ENCODE data around the gene TRAPPC10.

Gene TRAPPC10

GRCh38 chr21:44006017-44006619 lies 6.0 kb upstream of the TRAPPC10 start:
- no peak for DNase-seq

- DNase-seq: no peak
Observed at GRCh38 chr21:44006656-44007055, 5.5 kb upstream of the TRAPPC10 start.

GRCh38 chr21:44010429-44010828 lies 1.7 kb upstream of the TRAPPC10 start:
- DNase-seq: no peak

- no peak for DNase-seq
Observed at GRCh38 chr21:44011123-44011522, 986 bp upstream of the TRAPPC10 start.

- no peak for DNase-seq
Observed at GRCh38 chr21:44012474-44013379, 618 bp downstream of the TRAPPC10 start.

GRCh38 chr21:44013380-44014088 lies 1.4 kb downstream of the TRAPPC10 start:
- DNase-seq: no peak

- no peak for DNase-seq
Observed at GRCh38 chr21:44017601-44018000, 5.5 kb downstream of the TRAPPC10 start.

GRCh38 chr21:44018127-44018526 lies 6.0 kb downstream of the TRAPPC10 start:
- no peak for DNase-seq

GRCh38 chr21:44018813-44019567 lies 6.9 kb downstream of the TRAPPC10 start:
- no peak for DNase-seq

- no peak for DNase-seq
Observed at GRCh38 chr21:44019568-44019958, 7.5 kb downstream of the TRAPPC10 start.

- no peak for DNase-seq
Observed at GRCh38 chr21:44020551-44020950, 8.4 kb downstream of the TRAPPC10 start.

GRCh38 chr21:44021064-44021463 lies 9.0 kb downstream of the TRAPPC10 start:
- no peak for DNase-seq

GRCh38 chr21:44024257-44024656 lies 12.1 kb downstream of the TRAPPC10 start:
- DNase-seq: no peak

GRCh38 chr21:44024887-44025353 lies 12.8 kb downstream of the TRAPPC10 start:
- no peak for DNase-seq

GRCh38 chr21:44027607-44028286 lies 15.6 kb downstream of the TRAPPC10 start:
- DNase-seq: no peak

GRCh38 chr21:44028287-44028659 lies 16.2 kb downstream of the TRAPPC10 start:
- DNase-seq: no peak

GRCh38 chr21:44029460-44030087 lies 17.5 kb downstream of the TRAPPC10 start:
- DNase-seq: no peak

GRCh38 chr21:44035244-44035643 lies 23.1 kb downstream of the TRAPPC10 start:
- no peak for DNase-seq

- DNase-seq: no peak
Observed at GRCh38 chr21:44038063-44038462, 26.0 kb downstream of the TRAPPC10 start.

GRCh38 chr21:44039828-44040227 lies 27.7 kb downstream of the TRAPPC10 start:
- no peak for DNase-seq

GRCh38 chr21:44043613-44044012 lies 31.5 kb downstream of the TRAPPC10 start:
- DNase-seq: no peak

GRCh38 chr21:44046734-44047133 lies 34.6 kb downstream of the TRAPPC10 start:
- no peak for DNase-seq

All from COR-L47 (cell line).